ENCODE data around the gene HIP1R. TPM values are rescaled to one million over a fixed set of nuclear protein-coding genes. Genes with fewer than 3 reads are reported as not detected.
A peak's percentile ranks its signal among the peaks of the same experiment; 100 is the strongest.

The HIP1R gene
- total and polyA plus RNA-seq, 2 of the 4 experiments (the other 2 are of a cell fraction) = 13.8 to 18.5 TPM

DNA sequence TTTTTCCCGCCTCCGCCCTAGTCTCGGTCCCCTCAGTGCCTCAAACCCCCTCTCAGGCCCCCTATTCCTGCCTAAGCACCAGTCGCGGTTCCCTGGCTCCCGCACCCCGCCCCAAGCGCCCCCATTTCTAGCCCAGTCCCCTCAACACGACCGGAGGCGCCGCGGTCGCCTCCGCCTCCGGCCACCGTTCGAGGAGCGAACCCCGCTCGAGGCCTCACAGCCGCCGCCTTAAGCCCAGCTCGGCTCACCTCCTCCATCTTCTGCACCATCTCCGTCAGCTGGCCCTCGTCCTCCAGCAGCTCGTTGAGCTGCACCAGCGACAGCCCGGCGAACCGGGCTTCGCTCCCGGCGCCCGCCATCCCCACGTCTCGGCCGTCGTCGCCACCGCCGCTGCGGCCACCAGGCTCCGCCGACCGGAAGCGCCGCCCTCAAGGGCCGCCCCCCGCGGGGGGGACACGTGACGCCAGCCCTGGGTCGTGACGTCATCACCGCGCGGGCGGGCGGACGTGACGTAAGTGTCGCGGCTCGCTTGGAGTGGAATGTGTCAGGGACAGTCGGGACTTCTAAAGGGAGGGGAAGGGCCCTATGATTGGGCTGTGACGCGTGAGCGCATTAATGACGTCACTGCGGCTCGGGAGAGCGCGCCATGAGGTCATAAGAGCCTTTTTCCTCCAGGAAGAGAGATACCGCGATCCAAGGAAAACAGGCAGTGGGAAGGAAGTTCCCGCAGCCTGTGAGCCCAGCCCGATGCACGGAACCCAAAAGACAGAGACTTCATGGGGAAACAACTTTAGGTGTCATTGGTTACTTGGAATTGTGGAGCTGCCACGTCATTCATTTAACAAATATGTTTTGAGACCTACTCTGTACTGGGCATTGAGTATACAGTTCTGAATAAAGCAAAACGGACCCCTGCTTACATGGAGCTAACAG is 60.7 kb downstream of the HIP1R start, which contains the start of gene VPS37B:
Gene VPS37B (minus strand): TSS at position 421 of the 933 bp plus-strand sequence. CDS start 62 bp downstream, at position 359.
- Histone ChIP-seq H3K4me2 (ENCODE audit: low read depth, low read length) (peak within 1 kb of the TSS; percentile 97), H3K14ac (replicated peaks; ENCODE audit: low read depth, low read length) (peak within 1 kb of the TSS; percentile 99), H2BK120ac (ENCODE audit: low read depth, low read length) (peak within 1 kb of the TSS; percentile 74; the same call in 1 of the 2 replicates), H4K91ac (ENCODE audit: insufficient read depth, low read depth, low read length) (peak within 1 kb of the TSS; percentile 77), H3K79me1 (ENCODE audit: low read depth in 1 of 2, low read length in 2 of 2) (peaks cover 0 to 56% of the 10 kb centered on the region in 2 experiments; a peak in 2 of 4 replicates), H3K4me3 (ENCODE audit: insufficient read depth, low read depth, low read length) (peak within 1 kb of the TSS; percentile 97), H3K4me1 (ENCODE audit: control insufficient read depth, insufficient read depth, low read length) (peaks cover 19% of the 10 kb centered on the region), H2AFZ (replicated peaks; ENCODE audit: low read length, poor library complexity) (peak within 1 kb of the TSS; percentile 99), H2BK5ac (ENCODE audit: low read depth, low read length, poor library complexity, severe bottlenecking) (peak within 1 kb of the TSS; percentile 89), H3K4ac (ENCODE audit: low read depth, low read length) (peak within 1 kb of the TSS; percentile 97), H3K9ac (ENCODE audit: low read depth, low read length) (peak within 1 kb of the TSS; percentile 98), H3K18ac (ENCODE audit: low read depth, low read length) (peak within 1 kb of the TSS; percentile 83), H3K56ac (ENCODE audit: extremely low read depth, insufficient read depth, low read length) (peak within 1 kb of the TSS; percentile 87), H3K9me3 (ENCODE audit: control insufficient read depth, insufficient read depth, low read length) (no peaks in the 10 kb centered on the region), H4K8ac (ENCODE audit: low read depth in 2 of 2, low read length in 2 of 2) (peak within 1 kb of the TSS; percentile 33 to 94), H3K27me3 (ENCODE audit: control insufficient read depth, insufficient read depth, low read length) (no peaks in the 10 kb centered on the region), H3K27ac (ENCODE audit: insufficient read depth, low read length) (peak within 1 kb of the TSS; percentile 93), H2BK20ac (ENCODE audit: low read depth, low read length) (peak within 1 kb of the TSS; percentile 26), H3K23ac (ENCODE audit: low read depth, low read length) (peak within 1 kb of the TSS; percentile 98), H4K20me1 (ENCODE audit: insufficient read depth, low read length) (peaks cover 41% of the 10 kb centered on the region; the same call in 1 of the 2 replicates), H3K36me3 (ENCODE audit: control insufficient read depth, insufficient read depth, low read length) (no peaks in the 10 kb centered on the region; the same call in 1 of the 2 replicates), H2AK9ac (replicated peaks; ENCODE audit: low read depth, low read length, poor library complexity) (peak within 1 kb of the TSS; percentile 97), H2BK15ac (ENCODE audit: low read depth, low read length) (peak within 1 kb of the TSS; percentile 38; the same call in 1 of the 3 replicates), H2AK5ac (ENCODE audit: low read depth, low read length) (peak within 1 kb of the TSS; percentile 91), H3K9me1 (ENCODE audit: insufficient read depth, low read length) (peaks cover 19% of the 10 kb centered on the region), H4K5ac (ENCODE audit: low read depth, low read length) (peak within 1 kb of the TSS; percentile 88)
- BruUV-seq (replicated peaks) = no TSS peak
- in situ Hi-C loops (cut with MboI; ENCODE audit: low sequenced_read_pairs) (no loop called here), intact Hi-C loops (cut with micrococcal nuclease) (loop anchor here (10.0 kb wide), 1 partner anchor 339 kb away; the partner anchor contains the start of genes MPHOSPH9 and MTRFR), dilution Hi-C loops (cut with HindIII; ENCODE audit: low sequenced_read_pairs, unreplicated experiment) (no loop called here)
- ChIA-PET CTCF (no interaction called here), POLR2A (ENCODE audit: unreplicated experiment) (no interaction called here)
- WGBS, 2 experiments (ENCODE audit: extremely low coverage in 2 of 2, insufficient read length in 1 of 2) = 4% methylated on average over 53 of the region's 81 CpGs; no CpG with 5 or more reads in 1 of the 2 experiments
- TF ChIP-seq RCOR1 (IDR thresholded peaks at IDR 0.05; ENCODE audit: insufficient replicate concordance, low read length) = peak; percentile 81
- peak; percentile 90 for TF ChIP-seq MAZ (IDR thresholded peaks at IDR 0.05; ENCODE audit: borderline replicate concordance, low read depth, low read length)
- peak; percentile 18; the same call in 1 of the 2 replicates for TF ChIP-seq NFE2L2 (IDR thresholded peaks at IDR 0.05; ENCODE audit: low read depth, low read length)
- TF ChIP-seq BHLHE40 (IDR thresholded peaks at IDR 0.05; ENCODE audit: low read depth, low read length) = peak; percentile 79
- peak; percentile 95 for TF ChIP-seq POLR2A (IDR thresholded peaks at IDR 0.05; ENCODE audit: low read depth, low read length)
- peak; percentile 37; the same call in 1 of the 2 replicates for TF ChIP-seq CEBPB (IDR thresholded peaks at IDR 0.05; ENCODE audit: low read depth, low read length)
- TF ChIP-seq RAD21 (IDR thresholded peaks at IDR 0.05; ENCODE audit: low read length) = no peak
- TF ChIP-seq CTCF (conservative IDR thresholded peaks at IDR 0.05; ENCODE audit: low read depth, low read length) = no peak
- peak; percentile 80 for TF ChIP-seq FOS (IDR thresholded peaks at IDR 0.05; ENCODE audit: low read depth, low read length)
- TF ChIP-seq MXI1 (IDR thresholded peaks at IDR 0.05; ENCODE audit: borderline replicate concordance, low read depth, low read length) = no peak; the same call in 1 of the 2 replicates
- peak; percentile 97 for TF ChIP-seq USF2 (IDR thresholded peaks at IDR 0.05; ENCODE audit: low read depth, low read length)
- TF ChIP-seq SMC3 (IDR thresholded peaks at IDR 0.05; ENCODE audit: low read depth, low read length) = no peak
- ATAC-seq (ENCODE audit: low read depth) = peak; percentile 55
- peak; percentile 90 for DNase-seq

Measured in IMR-90 (cell line).